Chondrocyte (in vitro differentiated cells): ENCODE measurements around the gene CDC42EP5. TPM values are rescaled to one million over a fixed set of nuclear protein-coding genes. Genes with fewer than 3 reads are reported as not detected.
A peak's percentile ranks its signal among the peaks of the same experiment; 100 is the strongest.

Source experiments
- DNase-seq: peaks from one replicate; pipeline ENCODE4 v3.0.0; 2021; ENCODE audit warnings: mixed read lengths, low spot score
- H3K27ac Mint-ChIP-seq: one replicate; pipeline ENCODE4 v1.8.0; 2021; ENCODE audit warnings: mild to moderate bottlenecking, moderate library complexity, mixed read lengths; ENCODE audit not compliant: unreplicated experiment
- H3K27me3 Mint-ChIP-seq: 2 replicates; pipeline ENCODE4 v1.8.0; 2021; ENCODE audit warnings: low read depth, mixed read lengths
- H3K36me3 Mint-ChIP-seq: 2 replicates; pipeline ENCODE4 v1.8.0; 2021; ENCODE audit warnings: low read depth, mixed read lengths
- H3K4me1 Mint-ChIP-seq: 2 replicates; pipeline ENCODE4 v1.8.0; 2021; ENCODE audit warnings: low read depth, mild to moderate bottlenecking, mixed read lengths
- H3K4me3 Mint-ChIP-seq: one replicate; pipeline ENCODE4 v1.8.0; 2021; ENCODE audit warnings: mild to moderate bottlenecking, moderate library complexity, mixed read lengths; ENCODE audit not compliant: unreplicated experiment
- H3K9me3 Mint-ChIP-seq: 2 replicates; pipeline ENCODE4 v1.8.0; 2021; ENCODE audit warnings: low read depth, mixed read lengths
- long read RNA-seq: library from polyadenylated mRNA; stranded (forward); transcript quantifications from one replicate; pipeline ENCODE4 v2.0.0, GENCODE V29; 2021
- total RNA-seq: library from RNA; stranded (reverse); gene quantifications from 3 replicates; pipeline ENCODE4 v1.2.1, GENCODE V29; 2021
- TF ChIP-seq, protein P1 (sequence below): fragments of 200-600 bp; sonication (generic); IDR thresholded peaks from 2 replicates; pipeline ENCODE4 v1.5.0; 2021; ENCODE audit warnings: antibody characterized with exemption, mild to moderate bottlenecking, moderate library complexity

The CDC42EP5 gene, protein sequence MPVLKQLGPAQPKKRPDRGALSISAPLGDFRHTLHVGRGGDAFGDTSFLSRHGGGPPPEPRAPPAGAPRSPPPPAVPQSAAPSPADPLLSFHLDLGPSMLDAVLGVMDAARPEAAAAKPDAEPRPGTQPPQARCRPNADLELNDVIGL
- 62.9 to 66.4 TPM (median 66.4 TPM) in 3 replicates for total RNA-seq
- long read RNA-seq, transcript CDC42EP5-201 (3 exons, 864 nt): major isoform, 51 of 52 reads
- long read RNA-seq, partial matches to known transcripts: 1 of 52 reads
- long read RNA-seq, other reads (novel, unspliced or antisense): 0 of 52 reads

DNA sequence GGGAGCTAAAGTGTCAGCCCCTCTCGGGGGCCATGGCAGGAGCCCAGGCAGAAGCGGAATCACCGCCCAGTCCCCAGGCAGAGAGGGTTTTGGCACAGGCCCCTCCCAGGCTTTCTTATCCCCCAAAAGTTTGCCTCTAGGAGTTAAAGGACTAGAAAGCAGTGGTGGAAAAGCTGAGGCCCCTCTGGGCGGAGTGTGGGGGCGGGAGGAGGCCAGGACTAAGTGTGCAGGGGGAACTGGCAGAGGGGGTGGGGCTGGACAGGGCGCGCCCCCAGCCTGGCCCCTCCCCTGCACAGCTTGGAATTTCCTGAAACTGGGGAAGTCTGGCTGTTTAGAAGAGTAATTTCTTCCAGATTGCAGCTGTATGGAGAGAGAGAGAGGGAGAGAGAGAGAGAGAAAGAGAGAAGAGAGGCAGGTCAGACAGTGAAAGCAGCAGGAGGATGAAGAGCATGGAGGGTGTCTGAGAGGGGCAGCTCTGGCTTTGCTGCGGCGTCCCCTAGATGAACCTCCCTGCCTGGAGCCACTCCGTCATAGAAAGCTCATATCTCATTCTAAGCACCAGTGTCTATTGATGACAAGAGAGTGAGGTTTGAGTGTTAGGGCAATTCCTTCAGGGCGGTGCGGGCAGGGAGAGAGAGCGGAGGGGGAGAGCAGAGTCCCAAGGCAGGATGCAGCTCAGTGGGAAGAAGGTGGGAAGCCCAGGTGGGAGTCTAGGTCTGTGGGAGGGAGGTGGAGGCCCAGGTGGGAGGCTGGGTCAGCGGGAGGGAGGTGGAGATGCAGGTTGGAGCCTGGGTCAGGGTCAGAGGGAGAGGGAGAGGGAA is at the start of gene CDC42EP5:
TSS of gene CDC42EP5 (minus strand) at position 226 of the 821 bp plus-strand sequence. CDS start 7,749 bp downstream, outside the sequence.
- Mint-ChIP-seq H3K36me3 (peaks cover 2% of the 10 kb centered on the region), H3K27me3 (no peaks in the 10 kb centered on the region), H3K4me3 (peak within 1 kb of the TSS; percentile 70), H3K27ac (peak within 1 kb of the TSS; percentile 93), H3K4me1 (peaks cover 30% of the 10 kb centered on the region), H3K9me3 (no peaks in the 10 kb centered on the region)
- TF ChIP-seq, protein P1, sequence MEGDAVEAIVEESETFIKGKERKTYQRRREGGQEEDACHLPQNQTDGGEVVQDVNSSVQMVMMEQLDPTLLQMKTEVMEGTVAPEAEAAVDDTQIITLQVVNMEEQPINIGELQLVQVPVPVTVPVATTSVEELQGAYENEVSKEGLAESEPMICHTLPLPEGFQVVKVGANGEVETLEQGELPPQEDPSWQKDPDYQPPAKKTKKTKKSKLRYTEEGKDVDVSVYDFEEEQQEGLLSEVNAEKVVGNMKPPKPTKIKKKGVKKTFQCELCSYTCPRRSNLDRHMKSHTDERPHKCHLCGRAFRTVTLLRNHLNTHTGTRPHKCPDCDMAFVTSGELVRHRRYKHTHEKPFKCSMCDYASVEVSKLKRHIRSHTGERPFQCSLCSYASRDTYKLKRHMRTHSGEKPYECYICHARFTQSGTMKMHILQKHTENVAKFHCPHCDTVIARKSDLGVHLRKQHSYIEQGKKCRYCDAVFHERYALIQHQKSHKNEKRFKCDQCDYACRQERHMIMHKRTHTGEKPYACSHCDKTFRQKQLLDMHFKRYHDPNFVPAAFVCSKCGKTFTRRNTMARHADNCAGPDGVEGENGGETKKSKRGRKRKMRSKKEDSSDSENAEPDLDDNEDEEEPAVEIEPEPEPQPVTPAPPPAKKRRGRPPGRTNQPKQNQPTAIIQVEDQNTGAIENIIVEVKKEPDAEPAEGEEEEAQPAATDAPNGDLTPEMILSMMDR: no peak
- peak; percentile 73 for DNase-seq

DNA sequence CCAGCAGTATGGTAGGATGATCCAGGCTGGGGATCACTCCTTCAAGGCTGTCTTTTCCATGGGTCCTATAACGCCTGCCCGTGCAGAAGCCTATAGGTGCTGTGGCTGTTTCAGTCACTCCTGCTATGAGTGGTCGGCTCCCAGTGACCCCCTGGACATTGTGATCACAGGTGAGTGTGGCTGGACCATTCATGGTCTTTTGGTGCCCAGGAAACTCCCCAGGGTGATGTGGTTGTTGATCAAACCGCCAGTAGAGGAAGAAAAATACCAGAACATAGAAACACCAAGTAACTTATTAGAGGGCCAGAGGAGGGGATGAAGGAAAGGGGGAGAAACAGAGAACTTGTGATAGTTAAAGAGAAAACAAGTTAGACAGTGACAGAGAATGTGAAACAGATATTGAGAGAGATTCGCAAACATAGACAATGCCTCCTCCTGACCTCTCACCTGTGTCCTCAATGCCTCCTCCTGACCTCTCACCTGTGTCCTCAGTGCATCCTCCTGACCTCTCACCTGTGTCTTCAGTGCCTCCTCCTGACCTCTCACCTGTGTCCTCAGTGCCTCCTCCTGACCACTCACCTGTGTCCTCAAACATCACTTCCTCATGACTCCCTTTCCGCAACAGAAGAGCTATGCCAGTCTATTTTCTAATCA is 48.9 kb upstream of the CDC42EP5 start:
- no peak for DNase-seq
- peaks cover 22% of the 10 kb centered on the region for H3K9me3 Mint-ChIP-seq

DNA sequence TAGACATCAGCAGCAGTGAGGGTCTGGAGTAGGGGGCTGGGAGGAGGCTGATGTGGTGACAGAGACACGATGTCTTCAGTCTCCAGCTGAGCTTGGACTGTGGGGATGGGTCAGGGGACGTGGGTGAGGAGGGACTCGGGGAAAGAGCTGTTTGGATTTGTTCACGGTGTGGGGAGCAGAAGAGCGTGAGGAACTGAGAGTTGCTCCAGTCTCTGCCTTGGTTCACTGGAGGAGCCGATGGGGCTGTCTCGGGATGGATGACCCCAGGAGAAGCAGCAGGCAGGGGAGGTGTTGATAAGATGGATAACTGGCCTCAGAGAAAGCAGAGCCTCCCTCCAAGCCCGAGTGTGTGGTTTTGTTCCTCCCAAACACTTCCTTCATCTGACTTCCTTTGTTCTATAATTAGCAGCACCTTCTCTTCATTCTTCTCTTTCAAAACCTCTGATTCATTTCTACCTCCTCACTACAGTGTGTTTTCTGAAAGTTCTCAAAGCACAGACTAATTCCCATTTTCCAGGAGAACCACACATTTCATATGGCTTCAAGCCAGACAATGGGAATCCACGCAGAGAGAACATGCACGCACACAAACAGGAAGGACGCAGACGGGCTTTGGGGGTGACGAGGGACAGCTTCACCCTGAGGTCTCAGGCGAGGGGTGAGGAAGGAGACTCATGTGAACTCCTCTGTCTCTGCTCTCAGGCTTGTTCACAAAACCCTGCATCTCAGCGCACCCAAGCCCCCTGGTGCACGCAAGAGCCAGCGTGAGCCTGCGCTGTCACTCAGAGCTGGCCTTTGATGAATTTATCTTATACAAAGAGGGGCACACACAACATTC is 48.1 kb upstream of the CDC42EP5 start:
- Mint-ChIP-seq H3K36me3 (no peaks in the 10 kb centered on the region), H3K4me1 (no peaks in the 10 kb centered on the region), H3K9me3 (peaks cover 24% of the 10 kb centered on the region), H3K27me3 (no peaks in the 10 kb centered on the region), H3K4me3 (no peak overlapping the region), H3K27ac (no peak overlapping the region)
- no peak for DNase-seq
- TF ChIP-seq, protein P1: no peak

More for the DNA sequence above, 48.9 kb upstream of the CDC42EP5 start:
- Mint-ChIP-seq H3K27ac (no peak overlapping the region), H3K4me1 (no peaks in the 10 kb centered on the region), H3K27me3 (no peaks in the 10 kb centered on the region), H3K36me3 (no peaks in the 10 kb centered on the region), H3K4me3 (no peak overlapping the region)
- TF ChIP-seq, protein P1: no peak

DNA sequence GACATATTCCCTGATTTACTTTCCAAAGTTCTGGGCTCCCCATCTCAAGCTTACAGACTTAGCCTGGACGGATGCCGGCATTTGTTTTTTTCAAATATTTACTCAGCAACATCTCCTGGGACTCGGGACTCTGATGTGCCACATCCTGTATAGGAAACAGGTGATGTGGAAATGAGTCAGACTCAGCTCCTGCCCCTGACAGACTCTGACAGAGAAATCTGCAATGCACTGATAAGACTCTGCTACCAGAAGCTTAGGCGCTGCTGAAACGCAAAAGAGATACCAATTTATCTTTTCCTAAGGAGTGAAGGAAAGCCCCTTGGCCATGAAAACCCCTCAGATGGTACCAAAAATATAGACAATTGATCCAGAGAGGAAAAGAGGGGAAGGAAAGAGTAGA is 45.7 kb upstream of the CDC42EP5 start:
- Mint-ChIP-seq H3K4me1 (no peaks in the 10 kb centered on the region), H3K9me3 (peaks cover 23% of the 10 kb centered on the region), H3K27me3 (no peaks in the 10 kb centered on the region), H3K36me3 (no peaks in the 10 kb centered on the region), H3K27ac (no peak overlapping the region), H3K4me3 (no peak overlapping the region)
- no peak for DNase-seq
- TF ChIP-seq, protein P1: no peak
